ENCODE measurements around the gene SND1. TPM values are rescaled to one million over a fixed set of nuclear protein-coding genes. Genes with fewer than 3 reads are reported as not detected.

The SND1 gene
- total and polyA plus RNA-seq, 4 donors: 59.4 to 214 (median 84.1) TPM

GRCh38 chr7:127819975-127820731 lies 168.2 kb downstream of the SND1 start:
- Histone ChIP-seq H3K9me3 (ENCODE audit: control insufficient read depth in 4 of 4, low read length in 3 of 4) (no peaks in the 10 kb centered on the region), H3K27me3 (ENCODE audit: control insufficient read depth in 4 of 4, insufficient read depth in 4 of 4, low read length in 3 of 4) (no peaks in the 10 kb centered on the region), H3K36me3 (ENCODE audit: control insufficient read depth in 4 of 4, insufficient read depth in 3 of 4, low read depth in 1 of 4, low read length in 3 of 4) (no peaks in the 10 kb centered on the region), H3K9ac (ENCODE audit: low read depth in 1 of 2, low read length in 2 of 2) (no peak overlapping the region), H3K27ac (ENCODE audit: low read depth in 1 of 2, low read length in 2 of 2) (no peak overlapping the region), H3K4me1 (ENCODE audit: control insufficient read depth in 4 of 4, insufficient read depth in 4 of 4, low read length in 3 of 4) (peaks cover 1 to 10% (median 3%) of the 10 kb centered on the region in 4 donors), H3K4me3 (ENCODE audit: low read depth in 1 of 3, low read length in 3 of 3) (no peak overlapping the region)
- no peak for DNase-seq (ENCODE audit: low spot score)
- 80% methylated on average over 4 of the region's 4 CpGs for WGBS
- TF ChIP-seq CTCF (IDR thresholded peaks at IDR 0.05; ENCODE audit: low read depth, low read length, missing input control): no peak
- TF ChIP-seq FOXA2 (IDR thresholded peaks at IDR 0.05): no peak
- TF ChIP-seq YY1 (IDR thresholded peaks at IDR 0.05): no peak
- TF ChIP-seq MAX (IDR thresholded peaks at IDR 0.05): no peak
- no peak for TF ChIP-seq RAD21 (IDR thresholded peaks at IDR 0.05)
- TF ChIP-seq ZBTB33 (IDR thresholded peaks at IDR 0.05): no peak
- no peak for TF ChIP-seq ATF3 (IDR thresholded peaks at IDR 0.05)
- no peak for TF ChIP-seq EGR1 (IDR thresholded peaks at IDR 0.05; ENCODE audit: low read depth in 2 of 2)
- TF ChIP-seq FOXA1 (IDR thresholded peaks at IDR 0.05): no peak

- Histone ChIP-seq H3K4me1 (ENCODE audit: control insufficient read depth in 4 of 4, insufficient read depth in 4 of 4, low read length in 3 of 4) (peaks cover 1 to 10% (median 3%) of the 10 kb centered on the region in 4 donors), H3K27me3 (ENCODE audit: control insufficient read depth in 4 of 4, insufficient read depth in 4 of 4, low read length in 3 of 4) (no peaks in the 10 kb centered on the region), H3K36me3 (ENCODE audit: control insufficient read depth in 4 of 4, insufficient read depth in 3 of 4, low read depth in 1 of 4, low read length in 3 of 4) (no peaks in the 10 kb centered on the region), H3K9me3 (ENCODE audit: control insufficient read depth in 4 of 4, low read length in 3 of 4) (no peaks in the 10 kb centered on the region), H3K27ac (ENCODE audit: low read depth in 1 of 2, low read length in 2 of 2) (no peak overlapping the region), H3K4me3 (ENCODE audit: low read depth in 1 of 3, low read length in 3 of 3) (no peak overlapping the region), H3K9ac (ENCODE audit: low read depth in 1 of 2, low read length in 2 of 2) (no peak overlapping the region)
- TF ChIP-seq GABPA (IDR thresholded peaks at IDR 0.05 in 1 of 2, conservative IDR thresholded peaks at IDR 0.05 in 1 of 2) (no peak), ZBTB33 (IDR thresholded peaks at IDR 0.05) (no peak)
- 98% methylated on average over 2 of the region's 2 CpGs for WGBS
- DNase-seq (ENCODE audit: low spot score): no peak
These were observed 168.7 kb downstream of the SND1 start for GRCh38 chr7:127820732-127821085.

All from liver (tissue), 9 donors.